Osteoblast (primary cell): ENCODE data around the gene GSK3A. TPM values are rescaled to one million over a fixed set of nuclear protein-coding genes. Genes with fewer than 3 reads are reported as not detected.
A peak's percentile ranks its signal among the peaks of the same experiment; 100 is the strongest.

Experiments
- DNase-seq: peaks from one replicate; pipeline ENCODE4 v3.0.0; 2011; ENCODE audit warnings: low spot score, mixed read lengths; ENCODE audit not compliant: insufficient read length; ENCODE audit errors: missing footprints
- H2AFZ ChIP-seq: 2 replicates; pipeline ENCODE4 v1.6.0; 2011; ENCODE audit warnings: mild to moderate bottlenecking, low read length
- H3K27ac ChIP-seq: 2 replicates; pipeline ENCODE4 v1.5.1; 2011; ENCODE audit warnings: mild to moderate bottlenecking, low read depth, low read length, moderate library complexity
- H3K27me3 ChIP-seq: 2 replicates; pipeline ENCODE4 v1.6.0; 2012; ENCODE audit warnings: mild to moderate bottlenecking, control low read depth, inconsistent platforms, low read length, moderate library complexity; ENCODE audit not compliant: insufficient read depth
- H3K36me3 ChIP-seq: 2 replicates; pipeline ENCODE4 v1.5.1; 2011; ENCODE audit warnings: mild to moderate bottlenecking, low read length, control low read depth, moderate library complexity; ENCODE audit not compliant: insufficient read depth
- H3K4me1 ChIP-seq: 2 replicates; pipeline ENCODE4 v1.5.1; 2011; ENCODE audit warnings: mild to moderate bottlenecking, low read length, control low read depth, moderate library complexity; ENCODE audit not compliant: insufficient read depth
- H3K4me2 ChIP-seq: 2 replicates; pipeline ENCODE4 v1.6.0; 2011; ENCODE audit warnings: mild to moderate bottlenecking, low read length; ENCODE audit not compliant: insufficient read depth
- H3K4me3 ChIP-seq: fragments of 200-600 bp; sonication (generic); 3 replicates; pipeline ENCODE4 v1.5.1; 2012; ENCODE audit warnings: mild to moderate bottlenecking, low read length, inconsistent platforms; ENCODE audit not compliant: insufficient read depth
- H3K79me2 ChIP-seq: 2 replicates; pipeline ENCODE4 v1.6.0; 2012; ENCODE audit warnings: mild to moderate bottlenecking, low read length, control low read depth, inconsistent platforms; ENCODE audit not compliant: insufficient read depth
- H3K9me3 ChIP-seq: 2 replicates; pipeline ENCODE4 v1.5.1; 2011; ENCODE audit warnings: low read depth, low read length, control low read depth
- H4K20me1 ChIP-seq: 2 replicates; pipeline ENCODE4 v1.6.0; 2012; ENCODE audit warnings: mild to moderate bottlenecking, low read length, control low read depth; ENCODE audit not compliant: insufficient read depth
- total RNA-seq: library from RNA; depleted of rRNA; stranded (reverse); fragments of >200 nt; gene quantifications from 2 replicates; pipeline ENCODE4 v1.2.3, GENCODE V29; 2012
- TF ChIP-seq, protein P1 (sequence below): IDR thresholded peaks from 2 replicates; pipeline ENCODE4 v1.5.1; 2011; ENCODE audit warnings: mild to moderate bottlenecking, low read depth, low read length, moderate library complexity; ENCODE audit errors: extremely low read depth

GSK3A gene
- 16.2 and 18.1 TPM in 2 replicates for total RNA-seq

DNA sequence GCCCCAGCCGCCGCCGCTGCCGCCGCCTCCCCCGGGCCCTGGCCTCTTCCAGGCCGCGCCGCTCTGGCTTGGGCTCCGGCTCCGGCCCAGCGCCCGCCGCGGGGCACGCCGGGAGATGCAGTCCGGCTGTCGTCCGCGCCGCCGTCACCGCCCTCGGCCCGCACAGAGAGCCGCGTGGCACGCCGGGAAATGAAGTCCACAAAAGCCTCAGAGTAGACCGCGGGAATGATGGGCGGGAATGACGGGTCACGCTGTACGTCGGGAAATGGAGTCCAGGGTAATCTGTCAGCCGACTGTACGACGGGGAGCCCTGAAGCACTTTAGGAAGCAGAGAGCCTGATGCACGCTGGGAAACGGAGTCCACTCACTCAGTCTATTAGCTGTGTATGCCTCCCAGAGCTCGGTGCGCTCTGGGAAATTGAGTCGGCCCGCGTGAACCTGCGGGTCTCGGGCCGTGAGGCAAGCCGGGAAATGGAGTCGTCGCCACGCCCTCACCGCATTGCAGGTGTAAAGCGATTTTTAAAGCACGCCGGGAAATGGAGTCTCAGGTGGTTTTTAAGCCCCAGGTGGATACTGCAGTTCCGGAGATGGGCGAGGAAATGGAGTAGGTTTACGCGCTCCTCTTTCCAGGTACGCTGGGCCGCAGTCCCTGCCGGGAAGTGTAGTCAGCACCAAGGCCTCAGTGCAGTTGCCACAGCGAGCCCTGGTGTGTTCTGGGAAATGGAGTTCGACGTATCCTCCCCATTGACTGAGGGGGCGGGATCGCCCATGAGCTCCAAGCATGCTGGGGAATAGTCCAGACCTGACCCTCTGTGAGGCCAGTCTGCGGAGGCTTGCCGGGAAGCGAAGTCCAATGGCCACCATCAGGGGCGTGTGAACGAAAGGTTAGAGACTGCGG lies at the start of gene GSK3A:
Gene GSK3A (minus strand): TSS at position 91 of the 898 bp plus-strand sequence. CDS start 137 bp downstream, outside the sequence.
- Histone ChIP-seq H3K27me3 (no peaks in the 10 kb centered on the region), H2AFZ (peak within 1 kb of the TSS; percentile 74)
- TF ChIP-seq, protein P1, sequence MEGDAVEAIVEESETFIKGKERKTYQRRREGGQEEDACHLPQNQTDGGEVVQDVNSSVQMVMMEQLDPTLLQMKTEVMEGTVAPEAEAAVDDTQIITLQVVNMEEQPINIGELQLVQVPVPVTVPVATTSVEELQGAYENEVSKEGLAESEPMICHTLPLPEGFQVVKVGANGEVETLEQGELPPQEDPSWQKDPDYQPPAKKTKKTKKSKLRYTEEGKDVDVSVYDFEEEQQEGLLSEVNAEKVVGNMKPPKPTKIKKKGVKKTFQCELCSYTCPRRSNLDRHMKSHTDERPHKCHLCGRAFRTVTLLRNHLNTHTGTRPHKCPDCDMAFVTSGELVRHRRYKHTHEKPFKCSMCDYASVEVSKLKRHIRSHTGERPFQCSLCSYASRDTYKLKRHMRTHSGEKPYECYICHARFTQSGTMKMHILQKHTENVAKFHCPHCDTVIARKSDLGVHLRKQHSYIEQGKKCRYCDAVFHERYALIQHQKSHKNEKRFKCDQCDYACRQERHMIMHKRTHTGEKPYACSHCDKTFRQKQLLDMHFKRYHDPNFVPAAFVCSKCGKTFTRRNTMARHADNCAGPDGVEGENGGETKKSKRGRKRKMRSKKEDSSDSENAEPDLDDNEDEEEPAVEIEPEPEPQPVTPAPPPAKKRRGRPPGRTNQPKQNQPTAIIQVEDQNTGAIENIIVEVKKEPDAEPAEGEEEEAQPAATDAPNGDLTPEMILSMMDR: no peak

GRCh38 chr19:42291435-42291810 lies 49.0 kb upstream of the GSK3A start:
- Histone ChIP-seq H3K4me1 (no peaks in the 10 kb centered on the region), H3K36me3 (peaks cover 77% of the 10 kb centered on the region), H4K20me1 (peaks cover 42% of the 10 kb centered on the region)

More for the DNA sequence above, at the start of gene GSK3A:
- DNase-seq: peak; percentile 99
- peak within 1 kb of the TSS; percentile 76 for H3K27ac ChIP-seq
- H3K36me3 ChIP-seq: peaks cover 16% of the 10 kb centered on the region
- H4K20me1 ChIP-seq: peaks cover 21% of the 10 kb centered on the region
- H3K9me3 ChIP-seq: no peaks in the 10 kb centered on the region
- peaks cover 42% of the 10 kb centered on the region for H3K4me1 ChIP-seq
- H3K79me2 ChIP-seq: peaks cover 45% of the 10 kb centered on the region
- peak within 1 kb of the TSS; percentile 79 for H3K4me3 ChIP-seq
- H3K4me2 ChIP-seq: peak within 1 kb of the TSS; percentile 94

DNA sequence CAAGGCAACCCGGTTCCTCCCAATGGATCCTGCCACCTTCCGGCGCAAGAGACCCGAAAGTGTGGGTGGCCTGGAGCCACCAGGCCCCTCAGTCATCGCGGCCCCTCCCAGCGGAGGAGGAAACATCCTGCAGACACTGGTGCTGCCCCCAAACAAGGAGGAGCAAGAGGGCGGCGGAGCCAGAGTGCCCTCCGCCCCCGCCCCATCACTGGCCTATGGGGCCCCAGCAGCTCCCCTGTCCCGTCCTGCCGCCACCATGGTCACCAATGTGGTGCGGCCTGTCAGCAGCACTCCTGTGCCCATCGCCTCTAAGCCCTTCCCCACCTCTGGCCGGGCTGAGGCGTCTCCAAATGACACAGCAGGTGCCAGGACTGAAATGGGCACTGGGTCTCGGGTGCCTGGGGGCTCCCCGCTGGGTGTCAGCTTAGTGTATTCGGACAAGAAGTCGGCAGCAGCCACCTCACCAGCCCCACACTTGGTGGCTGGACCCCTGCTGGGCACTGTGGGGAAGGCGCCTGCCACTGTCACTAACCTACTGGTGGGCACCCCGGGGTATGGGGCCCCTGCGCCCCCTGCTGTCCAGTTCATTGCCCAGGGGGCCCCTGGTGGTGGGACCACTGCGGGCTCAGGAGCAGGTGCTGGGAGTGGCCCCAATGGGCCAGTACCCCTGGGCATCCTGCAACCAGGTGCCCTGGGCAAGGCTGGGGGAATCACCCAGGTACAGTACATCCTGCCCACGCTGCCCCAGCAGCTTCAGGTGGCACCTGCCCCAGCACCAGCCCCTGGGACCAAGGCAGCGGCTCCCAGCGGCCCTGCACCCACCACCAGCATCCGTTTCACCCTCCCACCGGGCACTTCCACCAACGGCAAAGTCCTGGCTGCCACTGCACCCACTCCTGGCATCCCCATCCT lies 48.4 kb upstream of the GSK3A start:
- peaks cover 73% of the 10 kb centered on the region for H3K36me3 ChIP-seq
- DNase-seq: peak; percentile 97

More at GRCh38 chr19:42291435-42291810, 49.0 kb upstream of the GSK3A start:
- Histone ChIP-seq H2AFZ (no peak overlapping the region), H3K27ac (no peak overlapping the region), H3K9me3 (no peaks in the 10 kb centered on the region), H3K79me2 (peaks cover 11% of the 10 kb centered on the region), H3K4me2 (no peak overlapping the region), H3K4me3 (no peak overlapping the region), H3K27me3 (no peaks in the 10 kb centered on the region)
- TF ChIP-seq, protein P1: no peak
- DNase-seq: peak; percentile 88

More for the DNA sequence above, 48.4 kb upstream of the GSK3A start:
- no peak overlapping the region for H3K4me3 ChIP-seq
- H2AFZ ChIP-seq: no peak overlapping the region
- peaks cover 4% of the 10 kb centered on the region for H3K4me1 ChIP-seq
- H3K4me2 ChIP-seq: no peak overlapping the region
- H3K27me3 ChIP-seq: no peaks in the 10 kb centered on the region
- H3K9me3 ChIP-seq: no peaks in the 10 kb centered on the region
- no peak overlapping the region for H3K27ac ChIP-seq
- peaks cover 18% of the 10 kb centered on the region for H3K79me2 ChIP-seq
- peaks cover 43% of the 10 kb centered on the region for H4K20me1 ChIP-seq
- TF ChIP-seq, protein P1: peak; percentile 54
